Measurements from ENCODE around the gene PECR. TPM values are rescaled to one million over a fixed set of nuclear protein-coding genes. Genes with fewer than 3 reads are reported as not detected.

The PECR gene
- total RNA-seq, 2 experiments from 2014 or later: 2.3 to 5.3 TPM

DNA sequence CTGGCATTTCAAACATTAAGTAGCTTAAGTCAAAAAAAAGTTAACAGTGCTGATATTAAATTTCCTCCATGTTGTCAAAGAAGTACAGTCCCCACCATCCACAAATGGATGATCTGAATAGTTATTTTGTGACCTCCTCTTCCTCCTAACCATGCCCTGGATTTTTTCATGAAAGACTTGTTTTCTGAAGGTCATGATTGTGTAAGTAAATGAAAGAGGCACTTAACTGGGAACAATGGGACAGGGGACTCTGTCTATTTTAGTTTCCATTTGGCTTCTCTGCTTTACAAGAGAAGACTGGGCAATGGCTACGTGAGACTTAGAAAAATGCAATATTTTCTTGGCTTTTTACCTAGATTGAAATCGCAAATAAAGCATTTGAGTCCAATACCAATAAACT, 32.2 kb downstream of the PECR start:
- intact Hi-C loops (cut with micrococcal nuclease; ENCODE audit: unreplicated experiment): no loop called here
- POLR2A ChIA-PET: interaction anchor here (0.7 to 1.2 kb wide), 3 partner anchors 9 to 849 kb away, joined by 3 to 6 read pairs (median 3); no protein-coding TSS in a partner anchor

DNA sequence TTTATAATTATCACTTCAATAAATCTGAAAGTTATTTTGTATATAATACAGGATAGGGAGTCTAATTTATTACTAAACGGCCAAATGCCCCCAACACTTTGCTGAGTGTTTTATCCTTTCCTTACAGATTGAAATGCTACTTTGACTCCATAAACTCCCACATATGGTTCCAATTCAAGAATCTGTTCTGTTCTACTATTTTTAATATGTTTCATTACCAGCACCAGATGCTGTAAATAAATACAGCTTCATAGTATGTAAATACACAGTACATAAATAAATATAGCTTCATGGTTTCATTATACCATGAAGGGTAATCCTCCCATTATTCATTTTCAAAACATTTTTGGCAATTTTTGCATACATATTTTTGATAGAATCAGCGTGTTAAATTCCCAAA, 34.2 kb downstream of the PECR start:
- H4K20me1 ChIP-seq (ENCODE audit: insufficient read depth, low read length): no peaks in the 10 kb centered on the region
- no peak for DNase-seq (ENCODE audit: low spot score)
- no TSS peak for BruUV-seq (replicated peaks)
- H3K4me3 ChIP-seq (ENCODE audit: low read depth, low read length, poor library complexity, severe bottlenecking): no peak overlapping the region
- no peak overlapping the region for H3K4me2 ChIP-seq (ENCODE audit: low read length)
- H3K9me2 ChIP-seq (ENCODE audit: insufficient read depth, low read length): no peaks in the 10 kb centered on the region
- no peak overlapping the region for H3K27ac ChIP-seq (ENCODE audit: low read depth, low read length, poor library complexity, severe bottlenecking)
- ChIA-PET CTCF (ENCODE audit: unreplicated experiment) (no interaction called here), POLR2A (interaction anchor here (0.6 kb wide), 1 partner anchor 758 kb away, joined by 3 read pairs; no protein-coding TSS in a partner anchor)
- no peaks in the 10 kb centered on the region for H3K9me3 ChIP-seq (ENCODE audit: low read length)
- H3K36me3 ChIP-seq (ENCODE audit: insufficient read depth, low read length): no peaks in the 10 kb centered on the region
- no peak for TF ChIP-seq EZH2phosphoT487 (IDR thresholded peaks at IDR 0.05; ENCODE audit: borderline replicate concordance, low read depth, low read length)
- TF ChIP-seq, protein P1, sequence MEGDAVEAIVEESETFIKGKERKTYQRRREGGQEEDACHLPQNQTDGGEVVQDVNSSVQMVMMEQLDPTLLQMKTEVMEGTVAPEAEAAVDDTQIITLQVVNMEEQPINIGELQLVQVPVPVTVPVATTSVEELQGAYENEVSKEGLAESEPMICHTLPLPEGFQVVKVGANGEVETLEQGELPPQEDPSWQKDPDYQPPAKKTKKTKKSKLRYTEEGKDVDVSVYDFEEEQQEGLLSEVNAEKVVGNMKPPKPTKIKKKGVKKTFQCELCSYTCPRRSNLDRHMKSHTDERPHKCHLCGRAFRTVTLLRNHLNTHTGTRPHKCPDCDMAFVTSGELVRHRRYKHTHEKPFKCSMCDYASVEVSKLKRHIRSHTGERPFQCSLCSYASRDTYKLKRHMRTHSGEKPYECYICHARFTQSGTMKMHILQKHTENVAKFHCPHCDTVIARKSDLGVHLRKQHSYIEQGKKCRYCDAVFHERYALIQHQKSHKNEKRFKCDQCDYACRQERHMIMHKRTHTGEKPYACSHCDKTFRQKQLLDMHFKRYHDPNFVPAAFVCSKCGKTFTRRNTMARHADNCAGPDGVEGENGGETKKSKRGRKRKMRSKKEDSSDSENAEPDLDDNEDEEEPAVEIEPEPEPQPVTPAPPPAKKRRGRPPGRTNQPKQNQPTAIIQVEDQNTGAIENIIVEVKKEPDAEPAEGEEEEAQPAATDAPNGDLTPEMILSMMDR (conservative IDR thresholded peaks at IDR 0.05; ENCODE audit: low read length): no peak
- H3K79me2 ChIP-seq (ENCODE audit: insufficient read depth, low read depth, low read length): no peaks in the 10 kb centered on the region
- no peak overlapping the region for H2AFZ ChIP-seq (ENCODE audit: low read length)
- no peaks in the 10 kb centered on the region for H3K4me1 ChIP-seq (ENCODE audit: insufficient read depth, low read length, poor library complexity, severe bottlenecking)
- intact Hi-C loops (cut with micrococcal nuclease; ENCODE audit: unreplicated experiment): no loop called here

More for the DNA sequence above, 32.2 kb downstream of the PECR start:
- no peaks in the 10 kb centered on the region for H3K4me1 ChIP-seq (ENCODE audit: insufficient read depth, low read length, poor library complexity, severe bottlenecking)
- no peaks in the 10 kb centered on the region for H3K36me3 ChIP-seq (ENCODE audit: insufficient read depth, low read length)
- no peak overlapping the region for H3K4me2 ChIP-seq (ENCODE audit: low read length)
- BruUV-seq (replicated peaks): no TSS peak
- CTCF ChIA-PET (ENCODE audit: unreplicated experiment): no interaction called here
- DNase-seq (ENCODE audit: low spot score): no peak
- no peak overlapping the region for H3K27ac ChIP-seq (ENCODE audit: low read depth, low read length, poor library complexity, severe bottlenecking)
- H3K4me3 ChIP-seq (ENCODE audit: low read depth, low read length, poor library complexity, severe bottlenecking): no peak overlapping the region
- no peaks in the 10 kb centered on the region for H3K79me2 ChIP-seq (ENCODE audit: insufficient read depth, low read depth, low read length)
- H2AFZ ChIP-seq (ENCODE audit: low read length): no peak overlapping the region
- no peaks in the 10 kb centered on the region for H3K9me2 ChIP-seq (ENCODE audit: insufficient read depth, low read length)
- no peaks in the 10 kb centered on the region for H3K9me3 ChIP-seq (ENCODE audit: low read length)
- H4K20me1 ChIP-seq (ENCODE audit: insufficient read depth, low read length): no peaks in the 10 kb centered on the region
- TF ChIP-seq, protein P1 (conservative IDR thresholded peaks at IDR 0.05; ENCODE audit: low read length): no peak
- no peak for TF ChIP-seq EZH2phosphoT487 (IDR thresholded peaks at IDR 0.05; ENCODE audit: borderline replicate concordance, low read depth, low read length)

DNA sequence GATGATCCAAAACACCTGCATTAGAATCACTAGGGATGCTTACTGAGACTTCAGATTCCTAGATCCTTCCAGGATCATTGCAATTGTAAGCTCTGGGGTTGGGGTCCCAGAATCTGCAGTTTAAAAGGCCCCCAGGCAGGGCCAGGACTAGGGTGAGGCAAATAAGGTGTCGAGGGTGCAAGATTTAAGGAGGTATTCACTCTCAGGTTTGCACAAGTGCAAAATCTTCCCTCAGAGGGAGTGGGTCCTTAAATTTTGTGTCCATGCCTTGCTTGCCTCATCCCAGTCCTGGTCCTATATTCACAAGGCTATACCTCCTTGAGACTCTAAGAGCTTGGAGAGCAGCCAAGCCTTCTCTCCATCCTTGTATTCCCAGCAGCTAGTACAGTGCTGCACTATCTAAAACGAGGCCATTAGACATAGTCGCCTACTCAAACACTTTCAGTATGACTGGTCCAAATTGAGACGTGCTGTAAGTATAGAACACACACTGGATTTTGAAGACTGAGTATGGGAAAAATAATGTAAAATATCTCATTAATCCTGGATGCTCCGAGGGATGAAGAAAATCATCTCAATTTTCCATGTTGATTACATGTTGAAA, 36.6 kb downstream of the PECR start:
- no peak overlapping the region for H2AFZ ChIP-seq (ENCODE audit: low read length)
- BruUV-seq (replicated peaks): no TSS peak
- no peak overlapping the region for H3K4me2 ChIP-seq (ENCODE audit: low read length)
- no peak overlapping the region for H3K27ac ChIP-seq (ENCODE audit: low read depth, low read length, poor library complexity, severe bottlenecking)
- POLR2A ChIA-PET: interaction anchor here (1.0 to 1.3 kb wide), 2 partner anchors 14 to 64 kb away, joined by 4 to 5 read pairs; partner anchors contain the start of gene XRCC5
- no peaks in the 10 kb centered on the region for H3K9me3 ChIP-seq (ENCODE audit: low read length)
- no peaks in the 10 kb centered on the region for H3K79me2 ChIP-seq (ENCODE audit: insufficient read depth, low read depth, low read length)
- H3K4me1 ChIP-seq (ENCODE audit: insufficient read depth, low read length, poor library complexity, severe bottlenecking): no peaks in the 10 kb centered on the region
- CTCF ChIA-PET (ENCODE audit: unreplicated experiment): no interaction called here
- H3K36me3 ChIP-seq (ENCODE audit: insufficient read depth, low read length): no peaks in the 10 kb centered on the region
- TF ChIP-seq, protein P1 (conservative IDR thresholded peaks at IDR 0.05; ENCODE audit: low read length): no peak
- TF ChIP-seq EZH2phosphoT487 (IDR thresholded peaks at IDR 0.05; ENCODE audit: borderline replicate concordance, low read depth, low read length): no peak
- DNase-seq (ENCODE audit: low spot score): no peak
- H4K20me1 ChIP-seq (ENCODE audit: insufficient read depth, low read length): no peaks in the 10 kb centered on the region
- intact Hi-C loops (cut with micrococcal nuclease; ENCODE audit: unreplicated experiment): no loop called here
- no peak overlapping the region for H3K4me3 ChIP-seq (ENCODE audit: low read depth, low read length, poor library complexity, severe bottlenecking)
- H3K9me2 ChIP-seq (ENCODE audit: insufficient read depth, low read length): no peaks in the 10 kb centered on the region
